Limb (tissue), 2 donors: ENCODE data around the gene ITIH4.

Experiments used
- DNase-seq, 2 donors: peaks; one replicate each; pipeline ENCODE4 v3.0.0-alpha.2; 2016; ENCODE audit errors: extremely low spot score in 2 of 2

The ITIH4 gene

GRCh38 chr3:52798978-52799476 is 31.4 kb downstream of the ITIH4 start:
- DNase-seq = no peak

- no peak for DNase-seq
These were observed 32.0 kb downstream of the ITIH4 start for GRCh38 chr3:52798376-52798977.

- no peak for DNase-seq
These were observed 34.1 kb downstream of the ITIH4 start for GRCh38 chr3:52796411-52796810.

GRCh38 chr3:52795298-52795900 is 35.1 kb downstream of the ITIH4 start:
- DNase-seq = no peak

GRCh38 chr3:52794612-52795099 is 35.8 kb downstream of the ITIH4 start, which contains the start of gene ITIH3:
Gene ITIH3, plus strand, starts transcription at chr3:52794796. Its CDS starts 8 bp downstream, at chr3:52794804.
- DNase-seq = no peak

- no peak for DNase-seq
These were observed 36.5 kb downstream of the ITIH4 start for GRCh38 chr3:52793702-52794611.

GRCh38 chr3:52792961-52793695 is 37.3 kb downstream of the ITIH4 start:
- DNase-seq = no peak

- no peak for DNase-seq
These were observed 38.1 kb downstream of the ITIH4 start for GRCh38 chr3:52792413-52792812.

- no peak for DNase-seq
These were observed 38.5 kb downstream of the ITIH4 start for GRCh38 chr3:52791928-52792327.

GRCh38 chr3:52791366-52791765 is 39.1 kb downstream of the ITIH4 start:
- no peak for DNase-seq

GRCh38 chr3:52790741-52791140 is 39.7 kb downstream of the ITIH4 start:
- DNase-seq = no peak

- DNase-seq = no peak
These were observed 40.1 kb downstream of the ITIH4 start for GRCh38 chr3:52790337-52790736.

- no peak for DNase-seq
These were observed 40.8 kb downstream of the ITIH4 start for GRCh38 chr3:52789746-52790040.

- DNase-seq = no peak
These were observed 41.4 kb downstream of the ITIH4 start for GRCh38 chr3:52788890-52789745.

GRCh38 chr3:52787672-52788625 is 42.5 kb downstream of the ITIH4 start:
- DNase-seq = no peak

GRCh38 chr3:52787246-52787645 is 43.2 kb downstream of the ITIH4 start:
- no peak for DNase-seq

- DNase-seq = no peak
These were observed 43.9 kb downstream of the ITIH4 start for GRCh38 chr3:52786330-52787215.

GRCh38 chr3:52784931-52785590 is 45.4 kb downstream of the ITIH4 start:
- peak in 1 of 2 donors; percentile 17 for DNase-seq
